ENCODE data around the gene TSPAN11. TPM values are rescaled to one million over a fixed set of nuclear protein-coding genes. Genes with fewer than 3 reads are reported as not detected.

TSPAN11 gene
- 0.09 and 1.5 TPM in 2 replicates for total RNA-seq

GRCh38 chr12:30926243-30927221, at the start of gene TSPAN11:
Gene TSPAN11 (plus strand): TSS chr12:30926748. CDS start chr12:30953992, 27,244 bp downstream.

Other genes starting within 250 kb of the TSPAN11 start
- gene IPO8, start 230.9 kb upstream of the TSPAN11 start, total RNA-seq: 47.8 and 52.4 TPM in 2 replicates
- gene CAPRIN2, start 171.8 kb upstream of the TSPAN11 start, total RNA-seq: 23.4 and 40.7 TPM in 2 replicates
- gene DDX11, start 147.1 kb downstream of the TSPAN11 start, total RNA-seq: 12.9 and 17.8 TPM in 2 replicates

Measured in endothelial cell of coronary artery (primary cell).